GM18867 (cell line): ENCODE measurements around the gene IL6R.

ENCODE experiments used
- ATAC-seq: cut with Tn5 transposase; IDR thresholded peaks from one replicate; pipeline ENCODE4 v1.9.1; 2021; ENCODE audit warnings: mild to moderate bottlenecking, moderate library complexity; ENCODE audit not compliant: unreplicated experiment

Gene IL6R

DNA sequence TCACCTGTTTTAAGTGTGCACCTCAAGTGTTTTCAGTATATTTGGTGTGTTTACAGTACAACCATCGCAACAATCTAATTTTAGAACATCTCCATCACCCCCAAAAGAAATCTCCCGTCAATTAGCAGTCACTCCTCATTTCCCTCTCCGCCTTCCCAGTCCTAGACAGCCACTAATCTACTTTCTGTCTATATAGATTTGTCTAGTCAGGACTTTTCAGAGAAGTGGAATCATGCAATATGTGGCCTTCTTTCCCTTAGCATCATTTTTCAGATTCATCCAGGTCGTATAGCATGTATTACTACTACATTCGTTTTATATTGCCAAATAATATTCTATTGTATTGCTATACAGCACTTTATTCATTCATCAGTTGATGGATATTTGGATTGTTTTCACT, 98.8 kb downstream of the IL6R start:
- ATAC-seq, result no peak

DNA sequence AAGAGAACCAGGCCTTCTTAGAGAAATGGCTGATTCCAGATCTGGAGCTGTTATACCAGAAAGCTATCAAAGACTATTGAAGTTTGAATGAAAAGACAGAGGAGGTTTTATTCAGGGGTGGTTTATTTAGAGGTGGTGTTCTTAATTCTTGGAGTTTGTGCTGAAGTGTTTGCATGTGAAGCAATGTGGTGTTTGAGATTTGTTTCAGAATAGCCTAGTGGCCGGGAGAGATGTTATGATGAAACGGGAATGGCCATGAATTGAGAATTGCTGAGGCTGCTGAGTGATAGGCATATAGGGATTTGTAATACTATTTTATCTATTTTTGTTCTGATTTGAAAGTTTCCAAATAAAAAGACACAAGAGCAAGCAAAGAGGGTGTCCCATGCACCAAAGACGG, 107.6 kb downstream of the IL6R start:
- no peak for ATAC-seq

DNA sequence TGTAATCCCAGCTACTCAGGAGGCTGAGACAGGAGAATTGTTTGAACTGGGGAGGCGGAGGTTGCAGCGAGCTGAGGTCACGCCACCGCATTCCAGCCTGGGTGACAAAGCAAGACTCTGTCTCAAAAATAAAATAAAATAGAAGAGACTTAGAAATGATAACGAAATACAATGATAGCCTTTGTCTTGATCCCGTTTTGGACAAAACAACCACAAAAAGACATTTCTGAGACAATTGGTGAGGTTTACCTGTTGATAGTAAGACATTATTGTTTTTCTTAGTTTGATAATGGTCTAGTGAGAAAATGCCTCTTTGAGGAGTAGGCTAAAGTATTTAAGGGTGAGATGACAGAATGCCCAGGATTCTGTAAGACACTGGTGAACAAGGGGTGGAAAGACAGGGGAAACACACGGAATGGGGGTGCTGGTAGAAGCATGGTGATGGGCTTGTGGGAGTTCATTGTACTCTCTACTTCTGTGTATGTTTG, 109.0 kb downstream of the IL6R start:
- no peak for ATAC-seq

DNA sequence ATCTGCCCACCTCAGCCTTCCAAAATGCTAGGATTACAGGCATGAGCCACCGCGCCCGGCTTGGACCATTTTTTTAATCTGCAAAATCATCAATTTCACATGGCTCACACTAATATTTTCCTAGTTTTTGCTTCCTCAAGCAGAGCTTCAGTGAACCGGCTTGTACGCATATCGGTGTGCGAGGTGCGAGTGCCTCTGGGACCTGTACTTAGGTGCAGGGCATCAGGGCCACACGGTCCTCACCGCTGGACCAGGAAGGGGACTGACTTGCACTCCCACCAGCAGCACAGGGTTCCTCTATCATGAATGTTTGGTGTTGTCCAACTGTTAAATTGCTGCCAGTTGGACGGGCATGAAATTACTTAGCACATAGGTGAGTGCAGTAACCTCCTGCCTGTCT, 112.5 kb downstream of the IL6R start:
- no peak for ATAC-seq
